HEK293 (cell line): Measurements from ENCODE around the gene RIOX2.

ENCODE experiments used
- CTCF ChIA-PET: fragments of 350-600 bp; formaldehyde crosslinking; extraction: SDS; loops from one replicate; lab custom pipeline; 2021; ENCODE audit warnings: antibody characterized with exemption; lab: Yijun Ruan, JAX
- POLR2A ChIA-PET: fragments of 300-600 bp; formaldehyde crosslinking; extraction: SDS; loops from one replicate; lab custom pipeline; 2020; ENCODE audit warnings: antibody characterized with exemption, inconsistent platforms; lab: Yijun Ruan, JAX
- H3K27ac ChIP-seq: fragments of 200-500 bp; sonication (Bioruptor generic); 2 replicates; pipeline ENCODE4 v1.5.1; 2014; ENCODE audit warnings: low read depth, low read length, control low read depth, inconsistent platforms; ENCODE audit errors: extremely low read depth
- H3K36me3 ChIP-seq, 2 experiments: fragments of 200-500 bp in 1 of 2; sonication (Bioruptor generic) in 1 of 2; 1 replicate in 1 of 2; 2 replicates in 1 of 2; pipeline ENCODE4 v1.5.1; 2014 to 2017; ENCODE audit warnings: inconsistent platforms in 2 of 2, low read length in 2 of 2; ENCODE audit not compliant: control insufficient read depth in 2 of 2, insufficient read depth in 1 of 2
- H3K4me1 ChIP-seq: fragments of 200-500 bp; sonication (Bioruptor generic); 2 replicates; pipeline ENCODE4 v1.5.1; 2014; ENCODE audit warnings: mild to moderate bottlenecking, low read length, inconsistent platforms; ENCODE audit not compliant: control insufficient read depth, insufficient read depth
- H3K4me3 ChIP-seq: 2 replicates; pipeline ENCODE4 v1.5.1; 2011; ENCODE audit warnings: low read depth, mild to moderate bottlenecking, control low read depth, low read length, moderate library complexity
- H3K9me3 ChIP-seq: fragments of 200-500 bp; sonication (Bioruptor generic); 2 replicates; pipeline ENCODE4 v1.5.1; 2014; ENCODE audit warnings: low read depth, low read length, inconsistent platforms; ENCODE audit not compliant: control insufficient read depth, insufficient read depth
- HOXA7 ChIP-seq: sonication (generic); formaldehyde crosslinking; IDR thresholded peaks from 2 replicates; pipeline ENCODE4 v1.8.1; 2022; ENCODE audit warnings: missing genetic modification reagents, borderline replicate concordance
- KLF10 ChIP-seq: fragments of 450-650 bp; IDR thresholded peaks from 2 replicates; pipeline ENCODE4 v1.5.1; 2018; ENCODE audit warnings: missing biosample characterization, mild to moderate bottlenecking, missing genetic modification characterization
- KLF9 ChIP-seq: fragments of 450-650 bp; formaldehyde crosslinking; IDR thresholded peaks from 2 replicates; pipeline ENCODE4 v1.5.1; 2016; ENCODE audit warnings: missing biosample characterization, missing genetic modification characterization, low read depth
- MEIS1 ChIP-seq: sonication (generic); formaldehyde crosslinking; IDR thresholded peaks from 2 replicates; pipeline ENCODE4 v1.8.1; 2022; ENCODE audit warnings: missing genetic modification reagents, mild to moderate bottlenecking, borderline replicate concordance
- MYNN ChIP-seq: fragments of 450-650 bp; formaldehyde crosslinking; IDR thresholded peaks from 2 replicates; pipeline ENCODE4 v1.5.1; 2016; ENCODE audit warnings: missing biosample characterization, missing genetic modification characterization, borderline replicate concordance
- PATZ1 ChIP-seq: fragments of 450-650 bp; formaldehyde crosslinking; IDR thresholded peaks from 2 replicates; pipeline ENCODE4 v1.5.1; 2016; ENCODE audit warnings: missing biosample characterization, missing genetic modification characterization
- PBX3 ChIP-seq: sonication (generic); formaldehyde crosslinking; IDR thresholded peaks from 2 replicates; pipeline ENCODE4 v1.8.1; 2022; ENCODE audit warnings: mild to moderate bottlenecking, moderate library complexity, missing genetic modification reagents
- SALL2 ChIP-seq: fragments of 450-650 bp; formaldehyde crosslinking; IDR thresholded peaks from 2 replicates; pipeline ENCODE4 v1.5.0; 2017; ENCODE audit warnings: missing biosample characterization, mild to moderate bottlenecking, missing genetic modification characterization, borderline replicate concordance
- SCRT1 ChIP-seq: fragments of 450-650 bp; formaldehyde crosslinking; IDR thresholded peaks from 2 replicates; pipeline ENCODE4 v1.5.1; 2016; ENCODE audit warnings: missing biosample characterization, missing genetic modification characterization, borderline replicate concordance
- SCRT2 ChIP-seq: fragments of 450-650 bp; formaldehyde crosslinking; IDR thresholded peaks from 2 replicates; pipeline ENCODE4 v1.5.1; 2016; ENCODE audit warnings: missing biosample characterization, missing genetic modification characterization
- SP2 ChIP-seq: fragments of 450-650 bp; formaldehyde crosslinking; IDR thresholded peaks from 2 replicates; pipeline ENCODE4 v1.5.1; 2016; ENCODE audit warnings: missing biosample characterization, missing genetic modification characterization
- SP3 ChIP-seq: fragments of 450-650 bp; formaldehyde crosslinking; IDR thresholded peaks from 2 replicates; pipeline ENCODE4 v1.5.1; 2016; ENCODE audit warnings: missing biosample characterization, missing genetic modification characterization
- SP7 ChIP-seq: fragments of 450-650 bp; formaldehyde crosslinking; IDR thresholded peaks from 2 replicates; pipeline ENCODE4 v1.5.1; 2016; ENCODE audit warnings: missing biosample characterization, missing genetic modification characterization
- ZBTB17 ChIP-seq: fragments of 450-650 bp; formaldehyde crosslinking; IDR thresholded peaks from 2 replicates; pipeline ENCODE4 v1.5.1; 2016; ENCODE audit warnings: missing biosample characterization, missing genetic modification characterization
- ZBTB6 ChIP-seq: fragments of 450-650 bp; formaldehyde crosslinking; IDR thresholded peaks from 2 replicates; pipeline ENCODE4 v1.5.1; 2017; ENCODE audit warnings: missing biosample characterization, missing genetic modification characterization
- ZBTB8A ChIP-seq: fragments of 450-650 bp; formaldehyde crosslinking; IDR thresholded peaks from 2 replicates; pipeline ENCODE4 v1.5.1; 2016; ENCODE audit warnings: missing biosample characterization, missing genetic modification characterization
- ZFHX2 ChIP-seq: fragments of 450-650 bp; formaldehyde crosslinking; conservative IDR thresholded peaks from 2 replicates; pipeline ENCODE4 v1.5.1; 2016; ENCODE audit warnings: missing biosample characterization, missing genetic modification characterization
- ZFP41 ChIP-seq: fragments of 450-650 bp; formaldehyde crosslinking; IDR thresholded peaks from 2 replicates; pipeline ENCODE4 v1.5.1; 2016; ENCODE audit warnings: missing biosample characterization, missing genetic modification characterization, borderline replicate concordance
- ZNF335 ChIP-seq: fragments of 450-650 bp; formaldehyde crosslinking; conservative IDR thresholded peaks from 2 replicates; pipeline ENCODE4 v1.5.1; 2016; ENCODE audit warnings: missing biosample characterization, missing genetic modification characterization
- ZNF341 ChIP-seq: fragments of 450-650 bp; formaldehyde crosslinking; IDR thresholded peaks from 2 replicates; pipeline ENCODE4; 2016; ENCODE audit warnings: low read depth, missing biosample characterization, missing genetic modification characterization
- ZNF501 ChIP-seq: fragments of 450-650 bp; formaldehyde crosslinking; IDR thresholded peaks from 2 replicates; pipeline ENCODE4 v1.5.1; 2016; ENCODE audit warnings: missing biosample characterization, missing genetic modification characterization
- ZNF510 ChIP-seq: fragments of 450-650 bp; formaldehyde crosslinking; IDR thresholded peaks from 2 replicates; pipeline ENCODE4 v1.5.1; 2018; ENCODE audit warnings: mild to moderate bottlenecking, missing genetic modification characterization, missing biosample characterization; ENCODE audit not compliant: insufficient replicate concordance
- ZNF521 ChIP-seq: fragments of 450-650 bp; formaldehyde crosslinking; IDR thresholded peaks from 2 replicates; pipeline ENCODE4 v1.5.1; 2017; ENCODE audit warnings: missing biosample characterization, mild to moderate bottlenecking, missing genetic modification characterization
- ZNF600 ChIP-seq: fragments of 450-650 bp; formaldehyde crosslinking; IDR thresholded peaks from 2 replicates; pipeline ENCODE4 v1.5.1; 2016; ENCODE audit warnings: missing biosample characterization, missing genetic modification characterization
- ZNF629 ChIP-seq: fragments of 450-650 bp; formaldehyde crosslinking; IDR thresholded peaks from 2 replicates; pipeline ENCODE4 v1.5.1; 2017; ENCODE audit warnings: missing biosample characterization, missing genetic modification characterization
- ZNF785 ChIP-seq: fragments of 450-650 bp; formaldehyde crosslinking; IDR thresholded peaks from 2 replicates; pipeline ENCODE4 v1.5.1; 2016; ENCODE audit warnings: missing biosample characterization, missing genetic modification characterization
- TF ChIP-seq, protein P1 (sequence below): fragments of 450-650 bp; formaldehyde crosslinking; IDR thresholded peaks from 2 replicates; pipeline ENCODE4 v1.5.1; 2017; ENCODE audit warnings: missing biosample characterization, mild to moderate bottlenecking, missing genetic modification characterization, moderate library complexity
- TF ChIP-seq, protein P2 (sequence below): fragments of 450-650 bp; formaldehyde crosslinking; optimal IDR thresholded peaks from 2 replicates; pipeline ENCODE3; 2016; ENCODE audit warnings: missing biosample characterization, mild to moderate bottlenecking, missing genetic modification characterization

RIOX2 gene

DNA sequence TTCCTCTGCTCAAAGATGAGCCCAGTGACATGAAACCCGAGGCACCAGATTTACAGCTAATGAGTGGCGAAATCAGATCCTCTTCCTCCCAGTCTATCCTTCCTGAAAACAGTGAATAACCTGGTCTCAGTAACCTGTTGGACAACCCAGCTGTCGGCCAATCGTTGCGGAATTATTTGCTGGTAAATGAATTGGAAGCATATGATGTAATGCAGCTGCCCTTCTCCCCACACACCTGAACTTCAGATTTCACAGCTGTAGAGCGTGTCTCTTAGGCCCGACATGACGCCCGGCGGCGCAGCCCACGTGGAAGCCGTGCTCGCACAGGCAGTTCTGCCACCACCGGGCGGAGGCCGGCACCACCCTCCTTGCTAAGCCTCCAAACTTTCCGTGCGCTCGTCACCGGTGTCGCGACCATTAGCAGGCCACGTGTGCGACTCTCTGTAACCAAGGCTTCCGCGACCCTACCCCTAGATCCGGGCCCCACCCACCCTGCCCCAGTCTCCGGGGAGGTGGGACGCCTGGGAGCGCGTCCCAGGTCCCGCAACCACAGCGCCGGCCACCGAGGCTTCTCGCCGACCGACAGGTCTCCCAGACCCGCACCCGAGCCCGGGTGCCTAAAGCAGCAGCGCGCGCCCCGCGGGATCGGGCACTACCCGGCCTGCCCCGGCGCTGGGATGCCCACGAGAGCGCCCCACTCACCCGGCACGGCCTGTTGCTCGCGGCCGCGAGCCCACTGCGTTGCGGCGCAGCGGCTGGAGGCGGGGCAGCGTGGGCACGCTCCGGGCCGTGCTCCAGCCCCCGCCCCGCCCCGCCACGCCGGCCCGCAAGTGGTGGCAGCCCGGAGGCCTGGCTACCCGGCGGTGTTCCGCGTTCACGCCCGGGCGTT is at the start of gene RIOX2:
Gene RIOX2, minus strand, starts transcription at position 753 of the 889 bp plus-strand sequence. CDS start 4,838 bp downstream, outside the sequence.
- POLR2A ChIA-PET = no interaction called here
- peak within 1 kb of the TSS; percentile 19; the same call in 1 of the 2 replicates for H3K27ac ChIP-seq
- H3K4me3 ChIP-seq = peak within 1 kb of the TSS; percentile 77
- no peaks in the 10 kb centered on the region; the same call in 1 of the 2 replicates for H3K4me1 ChIP-seq
- peaks cover 0 to 3% of the 10 kb centered on the region in 2 experiments; a peak in 1 of 3 replicates for H3K36me3 ChIP-seq
- CTCF ChIA-PET = interaction anchor here (1.2 kb wide), 1 partner anchor 151 kb away, joined by 5 read pairs; the partner anchor contains the start of gene CRYBG3
- no peaks in the 10 kb centered on the region for H3K9me3 ChIP-seq
- TF ChIP-seq SCRT1 = peak; percentile 83
- peak; percentile 34; the same call in 1 of the 2 replicates for TF ChIP-seq ZBTB17
- peak; percentile 20; the same call in 1 of the 2 replicates for TF ChIP-seq ZNF629 (tag by site-specific recombination)
- TF ChIP-seq ZNF501 = 0 out of 2 replicates have a peak, but pooled peaks have one; percentile 30
- TF ChIP-seq, protein P1, sequence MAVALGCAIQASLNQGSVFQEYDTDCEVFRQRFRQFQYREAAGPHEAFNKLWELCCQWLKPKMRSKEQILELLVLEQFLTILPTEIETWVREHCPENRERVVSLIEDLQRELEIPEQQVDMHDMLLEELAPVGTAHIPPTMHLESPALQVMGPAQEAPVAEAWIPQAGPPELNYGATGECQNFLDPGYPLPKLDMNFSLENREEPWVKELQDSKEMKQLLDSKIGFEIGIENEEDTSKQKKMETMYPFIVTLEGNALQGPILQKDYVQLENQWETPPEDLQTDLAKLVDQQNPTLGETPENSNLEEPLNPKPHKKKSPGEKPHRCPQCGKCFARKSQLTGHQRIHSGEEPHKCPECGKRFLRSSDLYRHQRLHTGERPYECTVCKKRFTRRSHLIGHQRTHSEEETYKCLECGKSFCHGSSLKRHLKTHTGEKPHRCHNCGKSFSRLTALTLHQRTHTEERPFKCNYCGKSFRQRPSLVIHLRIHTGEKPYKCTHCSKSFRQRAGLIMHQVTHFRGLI (tag by site-specific recombination) = no peak
- peak; percentile 65; the same call in 1 of the 2 replicates for TF ChIP-seq KLF9 (tag by site-specific recombination)
- TF ChIP-seq SP7 (tag by site-specific recombination) = 0 out of 2 replicates have a peak, but pooled peaks have one; percentile 32
- no peak for TF ChIP-seq MEIS1 (CRISPR knock-in tag)
- TF ChIP-seq ZNF341 (tag by site-specific recombination) = peak; percentile 23; the same call in 1 of the 2 replicates
- no peak for TF ChIP-seq ZNF521 (tag by site-specific recombination)
- 0 out of 2 replicates have a peak, but pooled peaks have one; percentile 42 for TF ChIP-seq PBX3 (CRISPR knock-in tag)
- no peak for TF ChIP-seq HOXA7 (CRISPR knock-in tag)
- TF ChIP-seq ZNF600 (tag by site-specific recombination) = peak; percentile 64
- TF ChIP-seq, protein P2, sequence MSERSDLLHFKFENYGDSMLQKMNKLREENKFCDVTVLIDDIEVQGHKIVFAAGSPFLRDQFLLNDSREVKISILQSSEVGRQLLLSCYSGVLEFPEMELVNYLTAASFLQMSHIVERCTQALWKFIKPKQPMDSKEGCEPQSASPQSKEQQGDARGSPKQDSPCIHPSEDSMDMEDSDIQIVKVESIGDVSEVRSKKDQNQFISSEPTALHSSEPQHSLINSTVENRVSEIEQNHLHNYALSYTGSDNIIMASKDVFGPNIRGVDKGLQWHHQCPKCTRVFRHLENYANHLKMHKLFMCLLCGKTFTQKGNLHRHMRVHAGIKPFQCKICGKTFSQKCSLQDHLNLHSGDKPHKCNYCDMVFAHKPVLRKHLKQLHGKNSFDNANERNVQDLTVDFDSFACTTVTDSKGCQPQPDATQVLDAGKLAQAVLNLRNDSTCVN = peak; percentile 84
- peak; percentile 86 for TF ChIP-seq SCRT2 (tag by site-specific recombination)
- TF ChIP-seq ZBTB8A (tag by site-specific recombination) = peak; percentile 58
- TF ChIP-seq MYNN (tag by site-specific recombination) = no peak
- peak; percentile 15; the same call in 1 of the 2 replicates for TF ChIP-seq ZFHX2
- peak; percentile 44 for TF ChIP-seq SP2 (tag by site-specific recombination)
- peak; percentile 45 for TF ChIP-seq ZNF335 (tag by site-specific recombination)
- no peak for TF ChIP-seq ZNF785 (tag by site-specific recombination)
- TF ChIP-seq SALL2 (tag by site-specific recombination) = no peak
- TF ChIP-seq ZFP41 (tag by site-specific recombination) = no peak
- peak; percentile 34; the same call in 1 of the 2 replicates for TF ChIP-seq SP3 (tag by site-specific recombination)
- no peak for TF ChIP-seq ZNF510 (tag by site-specific recombination)
- TF ChIP-seq PATZ1 (tag by site-specific recombination) = 0 out of 2 replicates have a peak, but pooled peaks have one; percentile 28
- no peak for TF ChIP-seq ZBTB6 (tag by site-specific recombination)
- TF ChIP-seq KLF10 (tag by site-specific recombination) = peak; percentile 95
